H9 (cell line): ENCODE measurements around the gene TUBB2B. TPM values are rescaled to one million over a fixed set of nuclear protein-coding genes. Genes with fewer than 3 reads are reported as not detected.

Experiments
- DNase-seq: peaks from one replicate; pipeline ENCODE4 v3.0.0-alpha.2; 2017
- H2AFZ ChIP-seq: one replicate; pipeline ENCODE4 v1.6.1; 2013; ENCODE audit warnings: mild to moderate bottlenecking, low read length, control low read depth, moderate library complexity
- H2AK5ac ChIP-seq: 2 replicates; pipeline ENCODE4 v1.6.1; 2013; ENCODE audit warnings: low read length, control low read depth, mixed read lengths; ENCODE audit not compliant: insufficient read length
- H2BK120ac ChIP-seq: one replicate; pipeline ENCODE4 v1.6.1; 2013; ENCODE audit warnings: low read depth, mild to moderate bottlenecking, low read length, control low read depth, inconsistent platforms; ENCODE audit not compliant: poor library complexity, severe bottlenecking
- H2BK12ac ChIP-seq: 2 replicates; pipeline ENCODE4 v1.6.1; 2013; ENCODE audit warnings: low read length, control low read depth, mixed read lengths, low read depth; ENCODE audit not compliant: insufficient read length
- H2BK15ac ChIP-seq: 2 replicates; pipeline ENCODE4 v1.6.1; 2013; ENCODE audit warnings: low read depth, low read length, control low read depth
- H2BK20ac ChIP-seq: one replicate; pipeline ENCODE4 v1.6.1; 2013; ENCODE audit warnings: low read depth, mild to moderate bottlenecking, low read length, control low read depth, inconsistent platforms; ENCODE audit not compliant: poor library complexity, severe bottlenecking
- H2BK5ac ChIP-seq: 2 replicates; pipeline ENCODE4 v1.6.1; 2013; ENCODE audit warnings: low read length, control low read depth, mixed read lengths; ENCODE audit not compliant: insufficient read length
- H3K14ac ChIP-seq: 2 replicates; pipeline ENCODE4 v1.6.1; 2013; ENCODE audit warnings: low read length, control low read depth; ENCODE audit not compliant: insufficient read depth
- H3K18ac ChIP-seq: 2 replicates; pipeline ENCODE4 v1.6.1; 2013; ENCODE audit warnings: low read depth, mild to moderate bottlenecking, mixed read lengths, low read length, control low read depth; ENCODE audit not compliant: insufficient read length
- H3K23ac ChIP-seq: 2 replicates; pipeline ENCODE4 v1.6.1; 2013; ENCODE audit warnings: low read length, control low read depth, mixed read lengths, low read depth; ENCODE audit not compliant: insufficient read length
- H3K23me2 ChIP-seq: 2 replicates; pipeline ENCODE4 v1.6.1; 2013; ENCODE audit warnings: low read depth, mild to moderate bottlenecking, mixed read lengths, low read length, control low read depth; ENCODE audit not compliant: insufficient read length, poor library complexity, severe bottlenecking
- H3K27ac ChIP-seq: 2 replicates; pipeline ENCODE4 v1.5.1; 2013; ENCODE audit warnings: low read length, control low read depth, mixed read lengths, low read depth; ENCODE audit not compliant: insufficient read length
- H3K27me3 ChIP-seq: 2 replicates; pipeline ENCODE4 v1.6.1; 2013; ENCODE audit warnings: low read length, control low read depth, inconsistent platforms; ENCODE audit not compliant: insufficient read depth
- H3K4ac ChIP-seq: 2 replicates; pipeline ENCODE4 v1.6.1; 2013; ENCODE audit warnings: low read depth, mild to moderate bottlenecking, control low read depth, inconsistent platforms, low read length, moderate library complexity
- H3K4me1 ChIP-seq: 2 replicates; pipeline ENCODE4 v1.6.1; 2013; ENCODE audit warnings: low read length, control low read depth, inconsistent platforms; ENCODE audit not compliant: insufficient read depth
- H3K4me2 ChIP-seq: 2 replicates; pipeline ENCODE4 v1.6.1; 2013; ENCODE audit warnings: low read length, control low read depth, mixed read lengths; ENCODE audit not compliant: insufficient read length, insufficient read depth
- H3K56ac ChIP-seq: 2 replicates; pipeline ENCODE4 v1.6.1; 2013; ENCODE audit warnings: low read depth, mild to moderate bottlenecking, mixed read lengths, low read length, control low read depth; ENCODE audit not compliant: insufficient read length
- H3K79me1 ChIP-seq: 2 replicates; pipeline ENCODE4 v1.6.1; 2013; ENCODE audit warnings: low read depth, mild to moderate bottlenecking, moderate library complexity, low read length, control low read depth, inconsistent platforms; ENCODE audit not compliant: insufficient read depth, poor library complexity, severe bottlenecking
- H3K79me2 ChIP-seq: 2 replicates; pipeline ENCODE4 v1.6.1; 2013; ENCODE audit warnings: low read length, control low read depth, inconsistent platforms; ENCODE audit not compliant: insufficient read depth
- H3K9ac ChIP-seq: 2 replicates; pipeline ENCODE4 v1.6.1; 2013; ENCODE audit warnings: low read length, control low read depth, mixed read lengths; ENCODE audit not compliant: insufficient read length; ENCODE audit errors: extremely low read depth
- H3K9me3 ChIP-seq: one replicate; pipeline ENCODE4 v1.6.1; 2013; ENCODE audit warnings: low read depth, low read length, inconsistent platforms; ENCODE audit not compliant: control insufficient read depth
- H3T11ph ChIP-seq: one replicate; pipeline ENCODE4 v1.6.1; 2013; ENCODE audit warnings: mild to moderate bottlenecking, low read length, control low read depth, inconsistent platforms
- H4K20me1 ChIP-seq: one replicate; pipeline ENCODE4 v1.6.1; 2013; ENCODE audit not compliant: control insufficient read depth, insufficient read length, insufficient read depth
- H4K5ac ChIP-seq: 2 replicates; pipeline ENCODE4 v1.6.1; 2013; ENCODE audit warnings: low read depth, mild to moderate bottlenecking, mixed read lengths, low read length, control low read depth; ENCODE audit not compliant: insufficient read length
- H4K8ac ChIP-seq: replicated peaks from 2 replicates; pipeline ENCODE4 v1.6.1; 2013; ENCODE audit warnings: low read length, control low read depth, mixed read lengths, low read depth; ENCODE audit not compliant: insufficient read length
- H4K91ac ChIP-seq: 2 replicates; pipeline ENCODE4 v1.6.1; 2013; ENCODE audit warnings: low read depth, mild to moderate bottlenecking, moderate library complexity, mixed read lengths, low read length, control low read depth; ENCODE audit not compliant: insufficient read length
- H3K27ac Mint-ChIP-seq, 3 experiments: 2 replicates in 2 of 3; 3 replicates in 1 of 3; pipeline ENCODE4 v1.8.0; 2020 to 2021; ENCODE audit warnings: mixed read lengths in 3 of 3, mild to moderate bottlenecking in 1 of 3, moderate library complexity in 1 of 3
- H3K27me3 Mint-ChIP-seq: 2 replicates; pipeline ENCODE4 v1.8.0; 2021; ENCODE audit warnings: low read depth, mild to moderate bottlenecking, moderate library complexity, mixed read lengths
- H3K36me3 Mint-ChIP-seq, 3 experiments: 2 replicates in 2 of 3; 3 replicates in 1 of 3; pipeline ENCODE4 v1.8.0; 2020 to 2021; ENCODE audit warnings: low read depth in 3 of 3, mixed read lengths in 3 of 3; ENCODE audit not compliant: insufficient read depth in 1 of 3
- H3K4me1 Mint-ChIP-seq, 2 experiments: 2 replicates each; pipeline ENCODE4 v1.8.0; 2020; ENCODE audit warnings: mixed read lengths in 2 of 2
- H3K4me3 Mint-ChIP-seq, 2 experiments: 2 replicates in 1 of 2; 3 replicates in 1 of 2; pipeline ENCODE4 v1.8.0; 2020 to 2021; ENCODE audit warnings: mild to moderate bottlenecking in 2 of 2, mixed read lengths in 2 of 2, moderate library complexity in 1 of 2
- H3K9me3 Mint-ChIP-seq, 2 experiments: 2 replicates in 1 of 2; 3 replicates in 1 of 2; pipeline ENCODE4 v1.8.0; 2020; ENCODE audit warnings: mild to moderate bottlenecking in 2 of 2, mixed read lengths in 2 of 2, moderate library complexity in 1 of 2
- CTCF ChIP-seq: fragments of 200-600 bp; sonication (generic); conservative IDR thresholded peaks from 3 replicates; pipeline ENCODE4 v1.8.0; 2021; ENCODE audit warnings: antibody characterized with exemption, mild to moderate bottlenecking
- WGBS: extraction: QIAGEN DNeasy Blood & Tissue Kit; methylation state at CpG from one replicate; pipeline ENCODE4 v1.1.7; 2013; ENCODE audit warnings: missing lambda C conversion rate, low lambda C conversion rate, mixed read lengths; ENCODE audit not compliant: insufficient read length; ENCODE audit errors: extremely low coverage; 5-methylcytosine and 5-hydroxymethylcytosine counted together
- total RNA-seq: library from RNA; stranded (reverse); gene quantifications from 2 replicates; pipeline ENCODE4 v1.2.1, GENCODE V29; 2021

The TUBB2B gene
- total RNA-seq, 1 experiment from 2014 or later: 320 TPM

DNA sequence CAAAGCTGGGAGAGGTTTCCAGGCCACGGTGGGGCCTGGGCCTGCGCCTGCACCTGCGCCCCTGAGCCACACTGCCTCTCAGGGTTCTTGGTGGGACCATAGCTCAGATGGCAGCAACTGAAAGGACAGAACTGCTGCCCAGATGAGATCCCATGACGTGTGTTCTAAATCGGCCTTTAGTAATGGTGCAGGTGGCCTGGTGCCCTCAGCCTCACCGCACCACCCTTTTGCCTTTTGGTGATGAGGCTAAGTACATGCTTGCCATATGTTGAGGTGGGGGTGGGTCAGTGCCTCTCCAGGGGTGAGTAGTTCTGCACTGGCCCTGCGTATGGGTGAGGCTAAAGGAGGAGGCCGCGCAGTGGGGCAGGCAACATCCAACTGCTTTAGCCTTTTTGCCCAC lies 38.7 kb upstream of the TUBB2B start:
- no peak overlapping the region for H3K23ac ChIP-seq
- no peaks in the 10 kb centered on the region for H3K27me3 ChIP-seq
- no peak overlapping the region for H2BK5ac ChIP-seq
- no peaks in the 10 kb centered on the region for H3K23me2 ChIP-seq
- H3K27ac ChIP-seq: no peak overlapping the region
- H4K91ac ChIP-seq: no peak overlapping the region
- H3K4me1 Mint-ChIP-seq: peaks cover 2 to 10% of the 10 kb centered on the region in 2 experiments
- no peak overlapping the region for H3K9ac ChIP-seq
- H4K8ac ChIP-seq: no peak overlapping the region
- no peak overlapping the region for H3K4ac ChIP-seq
- no peak overlapping the region for H2BK20ac ChIP-seq
- no peak overlapping the region for H3K18ac ChIP-seq
- no peaks in the 10 kb centered on the region for H3K9me3 Mint-ChIP-seq
- no peak overlapping the region for H3T11ph ChIP-seq
- H3K56ac ChIP-seq: no peak overlapping the region
- no peak overlapping the region for H3K4me2 ChIP-seq
- no peaks in the 10 kb centered on the region for H3K9me3 ChIP-seq
- no peak overlapping the region for H3K14ac ChIP-seq
- H4K20me1 ChIP-seq: no peaks in the 10 kb centered on the region
- H4K5ac ChIP-seq: no peak overlapping the region
- H3K4me3 Mint-ChIP-seq: no peak overlapping the region
- H2AK5ac ChIP-seq: no peak overlapping the region
- H3K27me3 Mint-ChIP-seq: no peaks in the 10 kb centered on the region
- H3K79me1 ChIP-seq: peaks cover 4% of the 10 kb centered on the region
- H2BK15ac ChIP-seq: no peak overlapping the region
- H2BK12ac ChIP-seq: no peak overlapping the region
- no peak overlapping the region for H2AFZ ChIP-seq
- H2BK120ac ChIP-seq: no peak overlapping the region
- no peaks in the 10 kb centered on the region for H3K4me1 ChIP-seq
- no peak for DNase-seq
- peaks cover 40 to 64% (median 63%) of the 10 kb centered on the region in 3 experiments for H3K36me3 Mint-ChIP-seq
- TF ChIP-seq CTCF: no peak
- no CpG with 5 or more reads among the region's 9 CpGs for WGBS
- peaks cover 15% of the 10 kb centered on the region; the same call in 1 of the 2 replicates for H3K79me2 ChIP-seq
- no peak overlapping the region for H3K27ac Mint-ChIP-seq
